Left lobe of liver (tissue), 2 donors: ENCODE measurements around the gene VWA8. TPM values are rescaled to one million over a fixed set of nuclear protein-coding genes. Genes with fewer than 3 reads are reported as not detected.
"Not testable (repeated sequence)": the region's sequence is repeated elsewhere in the genome, so short reads cannot be mapped to it uniquely, and the experiment has no call there.

Experiments used
- ATAC-seq: fragments of 200-7000 bp; cut with Tn5 transposase; one replicate; pipeline ENCODE4 v1.9.1; 2020; ENCODE audit warnings: mild to moderate bottlenecking, moderate library complexity
- DNase-seq: peaks from one replicate; pipeline ENCODE4 v3.0.0-alpha.2; 2020; ENCODE audit warnings: low spot score
- total RNA-seq: library from RNA; stranded (reverse); gene quantifications from one replicate; pipeline ENCODE4 v1.2.1, GENCODE V29; 2021
- donor health status: DM: no; HTN: no; CAD: no; lungs with moderate emphysema.
- donor health status: DM: no; HTN: yes; CAD: no.

Gene VWA8
- total RNA-seq, 1 donor from 2014 or later: 24.8 TPM

GRCh38 chr13:41599619-41600018 is 361.3 kb downstream of the VWA8 start:
- ATAC-seq (no peak), DNase-seq (no peak)

- DNase-seq (no peak), ATAC-seq (no peak)
Observed at GRCh38 chr13:41597348-41598041, 363.4 kb downstream of the VWA8 start.

GRCh38 chr13:41596190-41596589 is 364.7 kb downstream of the VWA8 start:
- ATAC-seq (no peak), DNase-seq (no peak)

- no peak for DNase-seq
- ATAC-seq: no peak
Observed at GRCh38 chr13:41595298-41595697, 365.6 kb downstream of the VWA8 start.

GRCh38 chr13:41590643-41591042 is 370.3 kb downstream of the VWA8 start:
- no peak for ATAC-seq
- DNase-seq: no peak

- DNase-seq (no peak), ATAC-seq (no peak)
Observed at GRCh38 chr13:41590122-41590521, 370.8 kb downstream of the VWA8 start.

- ATAC-seq (no peak), DNase-seq (no peak)
Observed at GRCh38 chr13:41589434-41589833, 371.5 kb downstream of the VWA8 start.

- DNase-seq: no peak
- ATAC-seq: no peak
Observed at GRCh38 chr13:41588899-41589298, 372.0 kb downstream of the VWA8 start.

GRCh38 chr13:41588448-41588847 is 372.5 kb downstream of the VWA8 start:
- ATAC-seq: no peak
- no peak for DNase-seq

GRCh38 chr13:41587490-41587889 is 373.4 kb downstream of the VWA8 start:
- ATAC-seq (no peak), DNase-seq (no peak)

- DNase-seq (no peak), ATAC-seq (no peak)
Observed at GRCh38 chr13:41586216-41586615, 374.7 kb downstream of the VWA8 start.

GRCh38 chr13:41582027-41582463 is 378.9 kb downstream of the VWA8 start:
- no peak for DNase-seq
- peak; percentile 58 for ATAC-seq

GRCh38 chr13:41580345-41580744 is 380.6 kb downstream of the VWA8 start:
- DNase-seq: no peak
- no peak for ATAC-seq

- DNase-seq: no peak
- no peak for ATAC-seq
Observed at GRCh38 chr13:41579881-41580280, 381.0 kb downstream of the VWA8 start.

GRCh38 chr13:41579168-41579567 is 381.7 kb downstream of the VWA8 start:
- no peak for ATAC-seq
- DNase-seq: no peak

GRCh38 chr13:41578371-41578770 is 382.5 kb downstream of the VWA8 start:
- ATAC-seq: no peak
- DNase-seq: no peak

GRCh38 chr13:41577436-41577835 is 383.5 kb downstream of the VWA8 start:
- DNase-seq: peak; percentile 92
- ATAC-seq: peak; percentile 96

- not testable (repeated sequence) for ATAC-seq, DNase-seq
Observed at GRCh38 chr13:41573640-41574039, 387.3 kb downstream of the VWA8 start.

- DNase-seq, ATAC-seq: not testable (repeated sequence)
Observed at GRCh38 chr13:41571817-41572340, 389.0 kb downstream of the VWA8 start.

GRCh38 chr13:41568972-41569351 is 391.9 kb downstream of the VWA8 start:
- ATAC-seq: no peak
- DNase-seq: no peak

GRCh38 chr13:41568143-41568971 is 392.6 kb downstream of the VWA8 start:
- no peak for ATAC-seq
- no peak for DNase-seq

- DNase-seq (no peak), ATAC-seq (no peak)
Observed at GRCh38 chr13:41567363-41567762, 393.5 kb downstream of the VWA8 start.
